Renal cortex interstitium (tissue), 11 donors: Measurements from ENCODE around the gene HMGA1. TPM values are rescaled to one million over a fixed set of nuclear protein-coding genes. Genes with fewer than 3 reads are reported as not detected.
"Not testable (repeated sequence)": the region's sequence is repeated elsewhere in the genome, so short reads cannot be mapped to it uniquely, and the experiment has no call there.

Experiments
- DNase-seq, 11 donors: peaks; one replicate each; pipeline ENCODE4 v3.0.0-alpha.2; 2013; ENCODE audit warnings: low read depth in 9 of 11, low spot score in 4 of 11; ENCODE audit errors: extremely low read depth in 1 of 11
- polyA plus RNA-seq, 3 donors: library from polyadenylated mRNA; unstranded; fragments of 120-200 nt; gene quantifications; one replicate each; pipeline ENCODE4 v1.2.1, GENCODE V29; 2013; ENCODE audit not compliant: insufficient read length in 3 of 3

The HMGA1 gene
- polyA plus RNA-seq, 3 donors: 102 to 154 (median 126) TPM

- no peak for DNase-seq
Measured at GRCh38 chr6:34235307-34236130, 1.2 kb upstream of the HMGA1 start.

GRCh38 chr6:34236131-34236442, 586 bp upstream of the HMGA1 start:
- no peak for DNase-seq

GRCh38 chr6:34237316-34237721, 646 bp downstream of the HMGA1 start:
- no peak for DNase-seq

- no peak for DNase-seq
Measured at GRCh38 chr6:34237722-34238584, 1.3 kb downstream of the HMGA1 start.

DNA sequence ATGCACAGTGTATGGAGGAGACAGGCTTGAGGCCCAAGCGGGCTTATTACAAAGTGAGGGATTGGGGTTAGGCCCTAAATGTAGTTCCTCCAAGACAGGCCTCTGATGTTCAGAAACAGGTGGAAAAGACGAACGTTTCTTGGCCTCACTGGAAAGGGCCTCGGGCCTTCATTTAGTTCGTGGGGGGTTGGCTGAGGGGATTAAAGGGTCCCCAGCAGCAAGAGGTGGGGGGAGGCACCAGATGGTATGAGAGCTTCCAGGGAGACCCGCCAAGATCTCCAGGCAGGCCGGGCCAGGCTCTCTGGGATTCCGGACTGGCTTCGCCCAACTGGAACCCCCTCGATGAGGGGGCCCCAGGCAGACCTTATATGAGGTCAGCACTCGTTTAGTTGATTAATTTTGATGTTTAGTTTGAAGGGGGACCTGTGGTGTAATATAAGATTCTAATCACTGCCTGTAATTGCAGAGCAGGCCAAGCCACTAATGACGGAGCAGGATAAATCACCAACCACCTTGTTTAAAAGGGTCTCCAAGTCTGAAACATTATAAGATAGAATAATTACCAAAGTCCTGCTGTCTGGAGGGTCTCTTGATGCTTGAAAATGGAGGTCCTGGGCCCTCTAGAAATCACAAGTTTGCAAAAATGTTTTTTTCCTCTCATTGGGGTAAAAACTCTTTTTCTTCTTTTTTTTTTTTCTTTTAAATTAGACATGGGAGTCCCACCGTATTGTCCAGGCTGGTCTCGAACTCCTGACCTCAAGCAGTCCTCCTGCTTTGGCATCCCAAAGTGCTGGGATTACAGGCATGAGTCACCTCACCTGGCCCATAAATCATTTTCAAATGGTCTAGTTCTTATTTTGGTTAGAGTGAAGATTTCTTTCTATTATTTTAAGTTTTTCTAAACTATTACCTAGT, 2.2 kb downstream of the HMGA1 start:
- DNase-seq: no peak

GRCh38 chr6:34239500-34239825, 2.8 kb downstream of the HMGA1 start:
- no peak for DNase-seq

GRCh38 chr6:34239893-34240292, 3.2 kb downstream of the HMGA1 start:
- DNase-seq: no peak

- DNase-seq: no peak
Measured at GRCh38 chr6:34240329-34241248, 3.9 kb downstream of the HMGA1 start.

DNA sequence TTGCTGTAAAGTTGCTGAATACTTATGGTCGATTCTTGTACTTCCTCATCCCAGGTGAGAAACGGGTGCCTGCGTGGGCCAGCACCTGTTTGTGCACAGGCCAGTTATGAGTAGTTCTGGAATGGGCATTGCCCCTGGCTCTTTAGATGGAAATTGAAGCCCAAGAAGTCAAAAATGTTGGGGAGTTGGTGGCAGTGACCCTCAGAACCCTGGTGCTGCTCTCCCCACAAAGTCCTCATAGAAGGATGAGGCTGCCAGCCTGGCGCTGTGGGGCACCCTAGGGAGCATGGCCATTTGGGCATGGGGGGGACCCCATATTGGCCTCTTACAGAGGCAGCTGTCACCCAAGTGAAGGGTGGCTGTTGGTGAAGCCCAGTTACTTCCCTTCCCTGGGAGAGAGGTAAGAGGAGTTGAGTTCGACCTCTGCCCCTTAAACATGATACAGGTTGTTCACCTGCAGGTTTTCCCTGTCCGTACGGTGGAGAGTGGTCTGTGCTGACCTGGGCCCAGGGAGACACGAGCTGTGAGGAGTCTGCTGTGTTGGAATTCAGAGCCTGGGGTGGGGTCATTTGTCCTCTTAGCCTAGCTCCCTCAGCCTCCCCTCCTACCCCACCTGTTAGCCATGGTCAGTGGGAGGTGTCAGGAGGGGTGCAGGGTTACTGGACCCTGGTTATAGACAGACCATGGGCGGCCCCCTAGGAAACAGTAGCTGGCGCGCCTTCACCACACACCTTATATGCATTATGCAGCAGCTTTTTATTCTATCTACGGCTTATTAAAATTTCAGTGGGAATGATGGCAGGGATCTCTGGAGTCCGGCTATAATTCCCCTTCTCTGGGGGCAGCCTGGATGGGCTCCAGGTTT, 4.9 kb downstream of the HMGA1 start:
- no peak for DNase-seq

DNA sequence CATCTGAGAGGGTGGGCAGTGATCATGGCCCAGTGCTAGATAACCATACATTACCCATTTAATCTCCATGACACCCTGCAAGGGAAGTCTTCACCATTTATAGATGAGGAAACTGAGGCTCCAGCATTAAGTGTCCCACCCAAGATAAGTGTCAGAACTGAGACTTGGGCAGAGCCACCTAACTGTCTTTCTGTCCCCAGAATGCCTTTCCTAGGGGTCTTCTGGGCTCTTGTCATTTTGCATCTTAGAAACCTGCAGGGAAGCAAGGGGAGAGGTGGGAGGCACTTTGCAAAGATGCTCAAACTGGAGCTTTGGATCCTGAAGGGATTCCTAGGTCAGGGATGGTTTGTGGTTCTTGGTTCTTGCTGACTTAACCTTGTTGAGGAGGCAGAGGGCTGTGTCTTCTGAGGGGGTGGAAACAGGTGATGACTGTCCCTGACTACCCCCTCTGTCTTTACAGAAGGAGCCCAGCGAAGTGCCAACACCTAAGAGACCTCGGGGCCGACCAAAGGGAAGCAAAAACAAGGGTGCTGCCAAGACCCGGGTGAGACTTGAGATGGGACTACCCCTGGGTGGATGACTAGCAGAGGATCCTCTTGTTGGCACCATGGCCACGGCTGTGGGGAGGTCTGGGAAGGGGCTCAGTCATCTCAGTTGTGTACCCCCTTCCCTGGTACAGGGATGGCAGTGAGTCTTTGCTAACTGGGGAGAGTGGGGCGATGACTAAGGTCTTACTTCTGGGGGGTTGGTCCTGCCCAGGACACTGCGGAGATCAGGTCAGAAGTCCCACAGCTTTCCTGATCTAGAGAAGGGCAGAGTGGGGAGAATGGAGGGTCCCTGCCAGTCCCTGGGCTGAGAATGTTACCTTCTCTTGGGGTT, 5.8 kb downstream of the HMGA1 start:
- no peak for DNase-seq

DNA sequence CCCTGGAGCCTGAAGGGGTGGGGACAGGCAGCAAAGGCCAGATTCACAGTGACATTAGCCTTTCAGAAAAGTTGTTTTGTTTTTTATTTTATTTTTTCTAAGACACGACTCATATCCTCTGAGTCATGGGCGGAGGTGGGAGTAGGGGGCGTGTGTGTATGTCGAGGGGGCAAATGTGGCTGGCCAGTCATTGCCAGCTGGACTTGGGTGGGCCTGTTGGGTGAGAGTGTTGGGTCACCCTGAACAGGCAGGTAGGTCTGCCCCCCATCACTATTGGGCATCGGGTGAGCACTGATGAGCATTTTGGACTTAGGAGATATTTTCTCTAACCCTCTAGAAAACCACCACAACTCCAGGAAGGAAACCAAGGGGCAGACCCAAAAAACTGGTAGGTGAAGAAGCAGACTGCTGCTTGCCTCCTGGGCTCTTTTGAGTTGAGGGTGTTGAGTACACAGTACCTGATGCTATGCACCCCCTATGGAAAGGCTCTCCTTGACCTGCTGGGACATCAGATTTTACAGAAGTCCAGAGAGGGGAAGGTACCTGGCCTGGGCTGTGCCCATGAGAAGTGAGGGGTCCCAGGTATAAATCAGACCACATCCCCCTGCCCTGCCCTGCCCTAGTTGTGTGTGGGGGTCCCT, 6.6 kb downstream of the HMGA1 start:
- DNase-seq: no peak

DNA sequence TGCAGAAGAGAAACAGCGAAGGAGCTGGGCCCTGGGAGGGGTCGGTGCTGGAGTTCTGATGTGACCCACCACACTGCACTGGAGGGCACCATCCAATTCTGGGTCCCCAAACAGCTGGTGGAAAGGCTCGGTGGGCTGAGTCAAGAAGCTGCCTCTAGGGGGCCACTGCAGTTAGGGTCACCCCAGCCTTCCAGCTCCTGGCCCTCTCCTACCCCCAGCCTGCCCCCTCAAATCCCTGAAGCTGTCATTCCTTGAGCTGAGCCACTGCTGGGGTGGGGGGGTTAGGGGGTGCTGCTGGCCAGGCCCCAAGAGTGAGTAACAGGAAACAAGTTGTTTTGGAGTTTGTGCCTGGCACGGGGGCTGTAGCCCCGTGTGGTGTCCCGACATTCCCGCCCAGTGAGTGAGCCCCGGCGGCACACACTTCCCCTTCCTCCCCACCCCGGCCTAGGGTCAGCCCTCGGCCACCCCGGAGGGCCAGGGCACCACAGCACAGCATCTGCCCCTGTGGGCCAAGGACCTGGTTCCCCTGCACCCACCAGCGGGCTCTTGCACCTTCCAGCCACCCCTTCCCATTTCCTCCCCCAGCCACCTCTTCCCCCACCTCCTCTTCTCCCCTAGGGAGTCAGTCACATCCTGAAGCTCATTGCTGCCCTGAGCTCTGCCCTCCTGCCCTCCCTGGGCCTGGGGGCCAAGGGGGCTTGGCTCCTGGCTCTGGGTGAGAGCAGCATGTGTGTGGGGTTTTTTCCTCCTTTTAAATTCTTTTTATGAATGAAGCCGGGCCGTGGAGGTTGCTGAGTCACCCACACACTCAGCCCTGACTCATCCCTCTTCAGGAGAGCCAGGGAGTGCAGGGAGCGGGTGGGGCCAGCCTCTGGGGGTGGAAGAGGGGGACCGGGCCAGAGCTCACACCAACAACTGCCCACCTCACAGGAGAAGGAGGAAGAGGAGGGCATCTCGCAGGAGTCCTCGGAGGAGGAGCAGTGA, 7.5 kb downstream of the HMGA1 start:
- DNase-seq: no peak

DNA sequence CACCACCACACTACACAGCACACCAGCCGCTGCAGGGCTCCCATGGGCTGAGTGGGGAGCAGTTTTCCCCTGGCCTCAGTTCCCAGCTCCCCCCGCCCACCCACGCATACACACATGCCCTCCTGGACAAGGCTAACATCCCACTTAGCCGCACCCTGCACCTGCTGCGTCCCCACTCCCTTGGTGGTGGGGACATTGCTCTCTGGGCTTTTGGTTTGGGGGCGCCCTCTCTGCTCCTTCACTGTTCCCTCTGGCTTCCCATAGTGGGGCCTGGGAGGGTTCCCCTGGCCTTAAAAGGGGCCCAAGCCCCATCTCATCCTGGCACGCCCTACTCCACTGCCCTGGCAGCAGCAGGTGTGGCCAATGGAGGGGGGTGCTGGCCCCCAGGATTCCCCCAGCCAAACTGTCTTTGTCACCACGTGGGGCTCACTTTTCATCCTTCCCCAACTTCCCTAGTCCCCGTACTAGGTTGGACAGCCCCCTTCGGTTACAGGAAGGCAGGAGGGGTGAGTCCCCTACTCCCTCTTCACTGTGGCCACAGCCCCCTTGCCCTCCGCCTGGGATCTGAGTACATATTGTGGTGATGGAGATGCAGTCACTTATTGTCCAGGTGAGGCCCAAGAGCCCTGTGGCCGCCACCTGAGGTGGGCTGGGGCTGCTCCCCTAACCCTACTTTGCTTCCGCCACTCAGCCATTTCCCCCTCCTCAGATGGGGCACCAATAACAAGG, 8.5 kb downstream of the HMGA1 start:
- not testable (repeated sequence) for DNase-seq

DNA sequence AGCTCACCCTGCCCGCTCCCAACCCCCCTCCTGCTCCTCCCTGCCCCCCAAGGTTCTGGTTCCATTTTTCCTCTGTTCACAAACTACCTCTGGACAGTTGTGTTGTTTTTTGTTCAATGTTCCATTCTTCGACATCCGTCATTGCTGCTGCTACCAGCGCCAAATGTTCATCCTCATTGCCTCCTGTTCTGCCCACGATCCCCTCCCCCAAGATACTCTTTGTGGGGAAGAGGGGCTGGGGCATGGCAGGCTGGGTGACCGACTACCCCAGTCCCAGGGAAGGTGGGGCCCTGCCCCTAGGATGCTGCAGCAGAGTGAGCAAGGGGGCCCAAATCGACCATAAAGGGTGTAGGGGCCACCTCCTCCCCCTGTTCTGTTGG, 9.1 kb downstream of the HMGA1 start:
- DNase-seq: not testable (repeated sequence)

DNA sequence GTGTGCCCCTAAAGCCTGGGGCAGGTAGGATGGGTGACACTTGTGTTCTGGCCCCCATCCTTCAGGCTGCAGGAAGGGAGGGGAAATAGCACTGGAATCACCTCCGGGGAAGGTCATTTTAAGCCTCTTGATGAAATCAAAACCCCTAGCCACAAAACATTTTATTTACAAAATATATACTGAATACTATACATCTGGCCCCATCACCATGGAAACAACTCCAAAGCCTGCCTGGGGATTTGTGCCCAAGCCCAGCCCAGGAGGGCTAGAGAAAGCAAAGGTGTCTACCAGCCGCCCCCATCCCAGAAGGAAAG, 9.5 kb downstream of the HMGA1 start:
- no peak for DNase-seq
